Endothelial cell of umbilical vein (primary cell): ENCODE results near the gene TTC36. TPM values are rescaled to one million over a fixed set of nuclear protein-coding genes. Genes with fewer than 3 reads are reported as not detected.

Experiments
- BruUV-seq: library from RNA; stranded (reverse); fragments of 400-500 nt; replicated peaks from 2 replicates; lab custom pipeline; 2021; lab: Mats Ljungman, UMichigan
- CTCF ChIA-PET: fragments of 300-600, 350-600 bp; sonication (Branson Sonifier 250); formaldehyde crosslinking; loops from one replicate; lab custom pipeline; 2021; ENCODE audit warnings: antibody characterized with exemption, inconsistent platforms; lab: Charles Lee
- POLR2A ChIA-PET: fragments of 300-600, 350-600 bp; sonication (Branson Sonifier 250); formaldehyde crosslinking; loops from one replicate; lab custom pipeline; 2021; ENCODE audit warnings: antibody characterized with exemption, inconsistent platforms; lab: Charles Lee
- DNase-seq: peaks from one replicate; pipeline ENCODE4 v3.0.0-alpha.2; 2011; ENCODE audit warnings: low read depth, low spot score
- FAIRE-seq: peaks from 2 replicates; lab custom pipeline; 2011; peaks lifted over from hg19 to GRCh38; lab: Jason Lieb, UNC
- H2AFZ ChIP-seq: 2 replicates; pipeline ENCODE4 v1.6.0; 2012; ENCODE audit warnings: low read depth, low read length, control low read depth, inconsistent platforms
- H3K27ac ChIP-seq: 2 replicates; pipeline ENCODE4 v1.5.1; 2011; ENCODE audit warnings: low read depth, mild to moderate bottlenecking, control low read depth, low read length, moderate library complexity; ENCODE audit not compliant: insufficient read depth
- H3K27me3 ChIP-seq, 2 experiments: 2 replicates each; pipeline versions ENCODE4 v1.6.0 to v1.6.1; 2011; ENCODE audit warnings: low read length in 2 of 2, mixed read lengths in 1 of 2; ENCODE audit not compliant: control insufficient read depth in 2 of 2, insufficient read depth in 2 of 2
- H3K36me3 ChIP-seq, 2 experiments: 2 replicates in 1 of 2; 3 replicates in 1 of 2; pipeline ENCODE4 v1.5.1; 2011; ENCODE audit warnings: low read length in 2 of 2, mild to moderate bottlenecking in 1 of 2, moderate library complexity in 1 of 2; ENCODE audit not compliant: control insufficient read depth in 2 of 2, insufficient read depth in 2 of 2; ENCODE audit errors: extremely low read depth in 1 of 2
- H3K4me1 ChIP-seq: 3 replicates; pipeline ENCODE4 v1.5.1; 2011; ENCODE audit warnings: mild to moderate bottlenecking, low read length; ENCODE audit not compliant: control insufficient read depth, insufficient read depth; ENCODE audit errors: extremely low read depth
- H3K4me2 ChIP-seq: 2 replicates; pipeline ENCODE4 v1.6.1; 2011; ENCODE audit warnings: low read length, control low read depth, mixed read lengths; ENCODE audit not compliant: insufficient read depth
- H3K4me3 ChIP-seq, 3 experiments: fragments of 200-600 bp in 1 of 3; sonication (generic), shearing (Covaris generic) in 1 of 3; replicated peaks in 1 of 3; 2 replicates each; pipeline ENCODE4 v1.5.1; 2011 to 2016; ENCODE audit warnings: control low read depth in 3 of 3, low read length in 3 of 3, mild to moderate bottlenecking in 2 of 3, inconsistent platforms in 1 of 3, low read depth in 1 of 3, moderate library complexity in 1 of 3; ENCODE audit not compliant: insufficient read depth in 1 of 3
- H3K79me2 ChIP-seq: 2 replicates; pipeline ENCODE4 v1.6.0; 2012; ENCODE audit warnings: low read length, inconsistent platforms; ENCODE audit not compliant: control insufficient read depth, insufficient read depth
- H3K9ac ChIP-seq: replicated peaks from 2 replicates; pipeline ENCODE3; 2011; ENCODE audit warnings: low read length, control low read depth; ENCODE audit not compliant: insufficient read depth; ENCODE audit errors: extremely low read depth
- H3K9me1 ChIP-seq: replicated peaks from 3 replicates; pipeline ENCODE4 v1.6.0; 2011; ENCODE audit warnings: mild to moderate bottlenecking, low read length; ENCODE audit not compliant: control insufficient read depth, insufficient read depth; ENCODE audit errors: extremely low read depth
- H3K9me3 ChIP-seq: replicated peaks from 2 replicates; pipeline ENCODE4 v1.5.1; 2012; ENCODE audit warnings: low read length, inconsistent platforms; ENCODE audit not compliant: control insufficient read depth, insufficient read depth
- H4K20me1 ChIP-seq: replicated peaks from 2 replicates; pipeline ENCODE3; 2011; ENCODE audit warnings: mild to moderate bottlenecking, low read length; ENCODE audit not compliant: control insufficient read depth, insufficient read depth; ENCODE audit errors: extremely low read depth
- CTCF ChIP-seq, 2 donors: IDR thresholded peaks; 1 replicate in 1 of 2; 2 replicates in 1 of 2; pipeline ENCODE4 v1.5.1; 2011; ENCODE audit warnings: low read length in 2 of 2, mild to moderate bottlenecking in 2 of 2, moderate library complexity in 2 of 2, control low read depth in 1 of 2, inconsistent platforms in 1 of 2, low read depth in 1 of 2; ENCODE audit not compliant: insufficient read depth in 1 of 2; ENCODE audit errors: extremely low read depth in 1 of 2
- EZH2 ChIP-seq: IDR thresholded peaks from 2 replicates; pipeline ENCODE4 v1.6.1; 2012; ENCODE audit warnings: borderline replicate concordance, low read depth, mild to moderate bottlenecking, moderate library complexity, low read length, inconsistent platforms; ENCODE audit not compliant: severe bottlenecking
- FOS ChIP-seq: IDR thresholded peaks from 2 replicates; pipeline ENCODE4 v1.6.1; 2011; ENCODE audit warnings: mild to moderate bottlenecking, low read length, moderate library complexity, borderline replicate concordance; ENCODE audit not compliant: insufficient read depth
- GATA2 ChIP-seq: IDR thresholded peaks from 2 replicates; pipeline ENCODE4 v1.7.0; 2011; ENCODE audit warnings: low read depth, mild to moderate bottlenecking, moderate library complexity, mixed read lengths, low read length; ENCODE audit not compliant: insufficient read length, insufficient read depth
- JUN ChIP-seq: IDR thresholded peaks from 2 replicates; pipeline ENCODE4 v1.6.1; 2011; ENCODE audit warnings: borderline replicate concordance, low read depth; ENCODE audit not compliant: insufficient read length, insufficient read depth
- MYC ChIP-seq: IDR thresholded peaks from one replicate; pipeline ENCODE4 v1.6.1; 2011; ENCODE audit warnings: mild to moderate bottlenecking, low read depth, low read length
- POLR2A ChIP-seq: IDR thresholded peaks from 2 replicates; pipeline ENCODE4 v1.6.1; 2012; ENCODE audit warnings: low read depth, mild to moderate bottlenecking, control low read depth, low read length
- dilution Hi-C: fragments of 300-500 bp; cut with MboI; formaldehyde crosslinking; loops from one replicate; pipeline ENCODE4 v1.15.0; 2019; ENCODE audit warnings: low sequenced_read_pairs; ENCODE audit not compliant: extremely low pct_ligation_motif_present
- intact Hi-C: fragments of 100-400 bp; cut with micrococcal nuclease; formaldehyde crosslinking; loops from one replicate; pipeline ENCODE4 v1.10.0; 2022
- polyA plus RNA-seq, 4 experiments: library from polyadenylated mRNA; depleted of rRNA in 3 of 4; stranded (reverse) in 3 of 4; unstranded in 1 of 4; fragments of >200 nt; gene quantifications; 2 replicates each; pipeline versions ENCODE4 v1.2.1 to v1.2.3, GENCODE V29; 2011 to 2012; ENCODE audit warnings: missing spikeins in 1 of 4
- total RNA-seq: library from RNA; stranded (reverse); gene quantifications from 2 replicates; pipeline ENCODE4 v1.2.3, GENCODE V29; 2021

TTC36 gene
- total and polyA plus RNA-seq, 2 donors (not counting 3 experiments of a cell fraction or from before 2014, with no cell fraction given) = 0.60 TPM; not detected in 1

GRCh38 chr11:118511601-118512000 lies 15.7 kb upstream of the TTC36 start:
- dilution Hi-C loops (no loop called here), intact Hi-C loops (loop anchor here (10.0 kb wide), 1 partner anchor 53 kb away; the partner anchor contains the start of gene IFT46)
- Histone ChIP-seq H3K4me3 (no peak overlapping the region), H3K9ac (no peak overlapping the region), H3K27ac (no peak overlapping the region), H2AFZ (no peak overlapping the region), H3K9me3 (no peaks in the 10 kb centered on the region), H3K4me1 (no peaks in the 10 kb centered on the region), H3K9me1 (no peaks in the 10 kb centered on the region), H3K79me2 (no peaks in the 10 kb centered on the region), H3K27me3 (no peaks in the 10 kb centered on the region), H3K36me3 (peaks cover 26 to 32% of the 10 kb centered on the region in 2 experiments), H3K4me2 (no peak overlapping the region), H4K20me1 (no peaks in the 10 kb centered on the region)
- ChIA-PET POLR2A (no interaction called here), CTCF (no interaction called here)
- FAIRE-seq = no peak
- DNase-seq = no peak
- no TSS peak for BruUV-seq
- no peak for TF ChIP-seq CTCF (IDR thresholded peaks at IDR 0.05; ENCODE audit: extremely low read depth in 1 of 2, insufficient read depth in 1 of 2, low read depth in 1 of 2, low read length in 2 of 2)
- TF ChIP-seq FOS = no peak
- TF ChIP-seq POLR2A = no peak
- TF ChIP-seq GATA2 = no peak
- TF ChIP-seq MYC = no peak

GRCh38 chr11:118514103-118514502 lies 13.2 kb upstream of the TTC36 start:
- no peak for FAIRE-seq
- H3K9ac ChIP-seq = no peak overlapping the region
- H3K9me1 ChIP-seq = no peaks in the 10 kb centered on the region
- H3K27ac ChIP-seq = no peak overlapping the region
- no peaks in the 10 kb centered on the region for H3K9me3 ChIP-seq
- H3K4me1 ChIP-seq = no peaks in the 10 kb centered on the region
- no peak overlapping the region for H3K4me3 ChIP-seq
- no peak overlapping the region for H2AFZ ChIP-seq
- H3K27me3 ChIP-seq = no peaks in the 10 kb centered on the region
- no peak for DNase-seq
- POLR2A ChIA-PET = no interaction called here
- CTCF ChIA-PET = no interaction called here
- no peak overlapping the region for H3K4me2 ChIP-seq
- peaks cover 22 to 28% of the 10 kb centered on the region in 2 experiments for H3K36me3 ChIP-seq
- H4K20me1 ChIP-seq = no peaks in the 10 kb centered on the region
- dilution Hi-C loops = no loop called here
- intact Hi-C loops = loop anchor here (10.0 kb wide), 1 partner anchor 51 kb away; the partner anchor contains the start of gene IFT46
- no peak for TF ChIP-seq MYC
- TF ChIP-seq EZH2 = no peak
- TF ChIP-seq GATA2 = no peak
- no peak for TF ChIP-seq JUN
- no peak for TF ChIP-seq FOS
- no peaks in the 10 kb centered on the region for H3K79me2 ChIP-seq
- BruUV-seq = no TSS peak
